Stimulated activated CD4-positive, alpha-beta T cell treated with anti-CD3 and anti-CD28 coated beads, Interleukin-4, amount 100 ng/mL, for 24 hours (primary cell): Measurements from ENCODE around the gene PLD2.
"Not testable (repeated sequence)": the region's sequence is repeated elsewhere in the genome, so short reads cannot be mapped to it uniquely, and the experiment has no call there.

Experiments
- DNase-seq: peaks from one replicate; pipeline ENCODE4 v3.0.0-alpha.2; 2020

Gene PLD2

GRCh38 chr17:4858068-4858881 is 51.3 kb downstream of the PLD2 start:
- no peak for DNase-seq

GRCh38 chr17:4858882-4859260 is 51.9 kb downstream of the PLD2 start:
- DNase-seq, result no peak

GRCh38 chr17:4859816-4860625 is 53.1 kb downstream of the PLD2 start:
- DNase-seq, result no peak

GRCh38 chr17:4860651-4861050 is 53.7 kb downstream of the PLD2 start:
- DNase-seq, result no peak

- no peak for DNase-seq
These were observed 54.1 kb downstream of the PLD2 start for GRCh38 chr17:4861052-4861451.

- DNase-seq, result no peak
These were observed 55.8 kb downstream of the PLD2 start for GRCh38 chr17:4862720-4863119.

GRCh38 chr17:4863321-4863720 is 56.4 kb downstream of the PLD2 start:
- no peak for DNase-seq

- not testable (repeated sequence) for DNase-seq
These were observed 60.6 kb downstream of the PLD2 start for GRCh38 chr17:4867535-4867934.

GRCh38 chr17:4869058-4869998 is 62.4 kb downstream of the PLD2 start:
- not testable (repeated sequence) for DNase-seq

GRCh38 chr17:4870855-4871254 is 63.9 kb downstream of the PLD2 start:
- DNase-seq, result no peak

- no peak for DNase-seq
These were observed 65.8 kb downstream of the PLD2 start for GRCh38 chr17:4872786-4873185.
